Mucosa of rectum (tissue), 2 donors: Measurements from ENCODE around the gene THAP6.
"Not testable (repeated sequence)": the region's sequence is repeated elsewhere in the genome, so short reads cannot be mapped to it uniquely, and the experiment has no call there.

Experiments
- H3K27ac ChIP-seq, 2 donors: one replicate each; pipeline ENCODE4 v1.7.0; 2013; ENCODE audit warnings: inconsistent platforms in 2 of 2, low read depth in 2 of 2, low read length in 2 of 2
- H3K27me3 ChIP-seq, 2 donors: one replicate each; pipeline ENCODE4 v1.7.0; 2013; ENCODE audit warnings: low read length in 2 of 2; ENCODE audit not compliant: control insufficient read depth in 2 of 2, insufficient read depth in 2 of 2
- H3K36me3 ChIP-seq, 2 donors: one replicate each; pipeline ENCODE4 v1.7.0; 2013; ENCODE audit warnings: low read length in 2 of 2; ENCODE audit not compliant: control insufficient read depth in 2 of 2, insufficient read depth in 2 of 2
- H3K4me1 ChIP-seq, 2 donors: one replicate each; pipeline ENCODE4 v1.7.0; 2013; ENCODE audit warnings: low read length in 2 of 2, mild to moderate bottlenecking in 1 of 2; ENCODE audit not compliant: control insufficient read depth in 2 of 2, insufficient read depth in 2 of 2
- H3K4me3 ChIP-seq, 2 donors: one replicate each; pipeline ENCODE4 v1.7.0; 2013; ENCODE audit warnings: low read length in 2 of 2
- H3K9ac ChIP-seq, 2 donors: one replicate each; pipeline ENCODE4 v1.7.0; 2013; ENCODE audit warnings: low read length in 2 of 2, low read depth in 1 of 2, mild to moderate bottlenecking in 1 of 2
- H3K9me3 ChIP-seq, 2 donors: one replicate each; pipeline ENCODE4 v1.7.0; 2013; ENCODE audit warnings: low read length in 2 of 2; ENCODE audit not compliant: control insufficient read depth in 2 of 2
- donor health status: healthy.
- donor health status: Normal muscosa, but diverticular disease.

Gene THAP6

DNA sequence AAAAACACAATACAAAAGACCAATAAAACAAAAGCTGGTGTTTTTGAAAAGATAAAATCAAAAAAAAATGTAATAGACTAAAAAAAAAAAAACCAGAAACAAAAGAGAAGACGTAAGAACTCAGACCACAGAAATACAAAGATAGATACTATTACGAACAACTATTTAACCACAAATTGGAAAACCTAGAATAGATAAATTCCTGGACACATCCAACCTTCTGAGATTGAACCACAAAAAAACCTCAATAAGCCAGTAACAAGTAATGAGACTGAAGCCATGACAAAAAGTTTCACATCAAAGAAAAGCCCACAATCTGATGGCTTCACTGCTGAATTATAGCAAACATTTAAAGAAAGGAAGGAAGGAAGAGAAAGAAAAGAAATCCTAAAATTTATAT, 16.2 kb upstream of the THAP6 start:
- Histone ChIP-seq H3K4me1 (no peaks in the 10 kb centered on the region), H3K4me3 (no peak overlapping the region), H3K9ac (no peak overlapping the region), H3K9me3 (no peaks in the 10 kb centered on the region), H3K36me3 (peaks cover 25 to 31% of the 10 kb centered on the region in 2 donors), H3K27ac (no peak overlapping the region), H3K27me3 (no peaks in the 10 kb centered on the region)

DNA sequence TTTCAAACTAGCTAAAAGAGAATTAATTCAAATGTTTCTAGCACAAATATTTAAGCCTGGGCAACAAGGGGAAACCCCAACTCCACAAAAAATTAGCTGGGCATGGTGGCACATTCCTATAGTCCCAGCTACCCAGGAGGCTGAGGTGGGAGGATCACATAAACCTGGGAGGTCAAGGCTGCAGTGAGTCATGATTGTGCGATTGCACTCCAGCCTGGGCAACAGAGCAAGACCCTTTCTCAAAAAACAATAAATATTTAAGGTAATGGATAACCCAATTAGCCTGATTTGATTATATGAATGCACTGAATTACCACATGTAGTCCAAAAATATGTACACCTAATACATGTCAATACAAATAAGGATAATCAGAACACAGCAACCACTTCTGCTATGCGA, 14.4 kb upstream of the THAP6 start:
- peaks cover 30 to 35% of the 10 kb centered on the region in 2 donors for H3K36me3 ChIP-seq

DNA sequence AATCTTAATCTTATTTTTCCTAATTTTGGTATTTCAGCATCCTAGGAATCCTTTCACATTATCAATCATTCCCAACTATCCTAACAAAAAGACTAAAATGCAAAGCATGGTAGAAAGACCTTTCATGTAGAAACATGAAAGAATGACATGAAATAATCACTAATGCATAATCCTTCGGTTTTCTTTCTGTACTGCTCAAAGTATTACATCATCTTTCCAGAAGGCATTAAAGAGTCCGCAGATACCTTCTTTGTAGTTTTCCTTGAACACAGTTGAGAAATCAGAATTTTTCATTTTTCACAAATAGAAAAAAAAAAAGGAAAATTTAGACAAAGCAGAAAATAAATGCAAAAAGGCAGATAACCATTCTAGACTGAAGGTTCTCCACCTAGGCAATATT, 11.6 kb upstream of the THAP6 start:
- H3K27me3 ChIP-seq: no peaks in the 10 kb centered on the region
- no peak overlapping the region for H3K27ac ChIP-seq
- peaks cover 0 to 2% of the 10 kb centered on the region in 2 donors for H3K4me1 ChIP-seq
- peaks cover 24 to 26% of the 10 kb centered on the region in 2 donors for H3K36me3 ChIP-seq
- no peaks in the 10 kb centered on the region for H3K9me3 ChIP-seq
- H3K9ac ChIP-seq: no peak overlapping the region
- H3K4me3 ChIP-seq: no peak overlapping the region

More for the DNA sequence above, 14.4 kb upstream of the THAP6 start:
- no peaks in the 10 kb centered on the region for H3K27me3 ChIP-seq
- no peak overlapping the region for H3K27ac ChIP-seq
- H3K9me3 ChIP-seq: no peaks in the 10 kb centered on the region
- H3K9ac ChIP-seq: no peak overlapping the region
- no peak overlapping the region for H3K4me3 ChIP-seq
- H3K4me1 ChIP-seq: no peaks in the 10 kb centered on the region

DNA sequence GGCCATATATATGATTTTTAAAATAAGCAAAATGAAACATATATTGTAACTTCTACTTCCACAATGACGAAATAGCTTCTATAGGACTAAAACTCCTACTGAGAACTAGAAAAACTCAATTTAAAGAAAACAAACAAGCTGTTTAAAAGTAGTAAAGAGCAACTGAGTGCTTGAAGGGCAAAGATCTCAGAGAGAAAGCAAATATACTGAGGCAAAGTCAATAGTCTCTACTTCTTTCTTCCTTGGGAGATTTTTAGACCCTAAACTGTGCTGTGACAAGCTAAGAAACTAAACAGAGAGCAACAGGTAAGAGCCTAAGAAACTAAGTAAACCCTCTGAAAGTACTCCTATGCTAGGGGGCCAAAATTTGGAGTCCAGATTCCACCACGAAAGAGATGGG, 8.6 kb upstream of the THAP6 start:
- Histone ChIP-seq H3K4me1 (peaks cover 0 to 2% of the 10 kb centered on the region in 2 donors), H3K27me3 (no peaks in the 10 kb centered on the region), H3K27ac (no peak overlapping the region), H3K36me3 (peaks cover 17% of the 10 kb centered on the region in 2 donors), H3K9me3 (no peaks in the 10 kb centered on the region), H3K4me3 (no peak overlapping the region), H3K9ac (peak overlapping the region in 1 of 2 donors; percentile 43)

DNA sequence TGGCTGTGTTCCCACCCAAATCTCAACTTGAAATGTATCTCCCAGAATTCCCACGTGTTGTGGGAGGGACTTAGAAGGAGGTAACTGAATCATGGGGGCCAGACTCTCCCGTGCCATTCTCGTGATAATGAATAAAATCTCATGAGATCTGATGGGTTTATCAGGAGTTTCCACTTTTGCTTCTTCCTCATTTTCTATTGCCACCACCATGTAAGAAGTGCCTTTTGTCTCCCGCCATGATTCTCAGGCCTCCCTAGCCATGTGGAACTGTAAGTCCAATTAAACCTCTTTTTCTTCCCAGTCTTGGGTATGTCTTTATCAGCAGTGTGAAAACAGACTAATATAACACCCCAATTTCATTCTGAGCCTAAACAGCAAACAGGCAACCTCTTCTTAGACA, 4.7 kb upstream of the THAP6 start:
- H3K27ac ChIP-seq, H3K36me3 ChIP-seq, H3K27me3 ChIP-seq, H3K9ac ChIP-seq, H3K4me3 ChIP-seq, H3K9me3 ChIP-seq: not testable (repeated sequence)
- H3K4me1 ChIP-seq: peaks cover 14 to 24% of the 10 kb centered on the region in 2 donors

DNA sequence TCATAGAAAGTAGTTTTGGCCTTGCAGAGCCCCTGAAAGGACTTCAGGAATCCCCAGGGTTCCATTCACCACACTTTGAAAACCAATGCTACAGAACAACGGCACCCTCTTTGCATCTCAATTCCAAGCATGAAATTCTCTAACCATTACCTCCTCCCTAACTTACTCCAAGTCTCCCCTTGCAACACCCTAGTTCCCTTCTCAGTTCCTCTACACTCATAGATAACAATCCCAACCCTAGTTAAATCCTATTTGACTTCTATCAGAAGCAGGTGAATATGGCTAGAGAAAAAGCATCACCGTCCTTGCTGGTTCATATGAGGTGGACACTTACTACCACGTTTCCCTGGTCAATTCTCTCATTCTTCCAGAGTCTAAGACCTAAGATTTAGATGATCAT, 2.4 kb upstream of the THAP6 start:
- Histone ChIP-seq H3K9ac (no peak overlapping the region), H3K9me3 (no peaks in the 10 kb centered on the region), H3K4me1 (peaks cover 24 to 34% of the 10 kb centered on the region in 2 donors), H3K36me3 (peaks cover 0 to 5% of the 10 kb centered on the region in 2 donors), H3K27ac (peak overlapping the region; percentile 47 to 98), H3K4me3 (peak overlapping the region; percentile 44 to 58), H3K27me3 (no peaks in the 10 kb centered on the region)

DNA sequence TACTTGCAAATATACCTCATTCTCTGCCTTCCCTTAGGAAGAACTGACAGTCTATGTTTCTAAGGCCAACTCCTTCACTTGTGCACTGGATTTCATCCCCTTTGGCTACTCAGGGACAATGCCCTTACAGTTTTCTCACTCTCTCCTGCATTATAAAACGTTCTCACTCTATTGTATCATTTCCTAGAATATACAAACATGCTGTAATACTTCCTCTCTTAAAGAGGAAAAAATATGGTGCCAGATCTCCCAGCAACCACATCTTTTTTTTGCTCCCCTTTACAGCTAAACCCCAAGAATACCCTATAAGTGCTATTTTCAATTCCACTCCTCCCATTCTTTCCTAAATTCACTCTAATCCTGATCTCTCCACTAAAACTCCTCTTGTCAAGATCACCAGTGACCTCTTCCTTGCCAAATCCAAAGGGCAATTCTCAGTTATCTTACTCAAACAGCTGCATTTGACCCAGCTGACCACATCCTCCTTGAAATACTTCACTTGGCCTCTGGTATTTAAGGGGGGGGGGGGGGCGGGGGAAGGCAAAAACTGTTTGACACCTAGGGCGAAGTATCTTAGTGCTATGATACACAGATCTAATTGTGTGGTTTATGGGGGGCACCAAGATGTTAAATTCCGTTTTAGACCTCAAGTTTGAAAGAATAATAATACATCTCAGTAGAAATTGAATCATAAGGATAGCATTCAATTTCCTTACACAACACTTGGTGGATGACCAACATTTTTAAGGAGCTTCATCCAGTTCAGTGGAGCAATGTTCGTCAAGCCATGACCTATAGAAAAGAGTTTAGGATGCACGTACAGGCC, 1.7 kb upstream of the THAP6 start:
- Histone ChIP-seq H3K9me3 (no peaks in the 10 kb centered on the region), H3K27ac (peak overlapping the region; percentile 98 to 100), H3K9ac (peak overlapping the region; percentile 41 to 80), H3K27me3 (no peaks in the 10 kb centered on the region), H3K4me1 (peaks cover 24 to 34% of the 10 kb centered on the region in 2 donors), H3K36me3 (peaks cover under 1 to 5% of the 10 kb centered on the region in 2 donors), H3K4me3 (peak overlapping the region; percentile 90 to 97)

DNA sequence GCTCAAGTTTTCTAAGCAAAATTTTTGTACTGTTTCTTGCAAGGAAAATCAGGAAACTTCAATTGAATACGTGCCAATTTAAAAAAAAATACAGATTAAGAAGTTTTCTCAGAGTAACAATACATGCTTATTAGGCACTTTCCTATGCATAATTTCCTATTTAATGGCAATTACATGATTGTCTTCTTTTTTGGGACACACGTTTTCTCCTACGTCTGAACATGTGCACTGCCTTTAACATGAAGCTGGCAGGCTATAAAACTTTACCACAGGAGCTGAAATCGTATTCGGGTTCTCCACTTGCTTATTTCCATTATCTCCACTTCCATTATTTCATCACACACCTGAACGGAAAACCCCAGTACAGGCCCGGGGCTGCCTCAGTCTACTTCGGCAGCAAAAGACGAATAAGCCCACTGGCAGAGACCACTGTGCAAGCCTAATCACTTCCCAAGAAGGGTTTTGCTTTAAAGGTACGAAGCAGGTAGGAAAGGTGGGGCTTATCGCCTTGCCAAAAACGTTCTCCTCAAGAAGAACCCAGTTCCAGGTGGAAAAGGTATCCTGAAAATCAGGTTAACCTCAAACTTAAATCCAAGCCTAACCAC, 645 bp upstream of the THAP6 start:
- no peaks in the 10 kb centered on the region for H3K27me3 ChIP-seq
- peak overlapping the region; percentile 98 to 100 for H3K27ac ChIP-seq
- H3K4me1 ChIP-seq: peaks cover 24 to 34% of the 10 kb centered on the region in 2 donors
- peaks cover 7 to 8% of the 10 kb centered on the region in 2 donors for H3K36me3 ChIP-seq
- H3K4me3 ChIP-seq: peak overlapping the region; percentile 90 to 97
- peak overlapping the region; percentile 74 to 80 for H3K9ac ChIP-seq
- H3K9me3 ChIP-seq: no peaks in the 10 kb centered on the region

DNA sequence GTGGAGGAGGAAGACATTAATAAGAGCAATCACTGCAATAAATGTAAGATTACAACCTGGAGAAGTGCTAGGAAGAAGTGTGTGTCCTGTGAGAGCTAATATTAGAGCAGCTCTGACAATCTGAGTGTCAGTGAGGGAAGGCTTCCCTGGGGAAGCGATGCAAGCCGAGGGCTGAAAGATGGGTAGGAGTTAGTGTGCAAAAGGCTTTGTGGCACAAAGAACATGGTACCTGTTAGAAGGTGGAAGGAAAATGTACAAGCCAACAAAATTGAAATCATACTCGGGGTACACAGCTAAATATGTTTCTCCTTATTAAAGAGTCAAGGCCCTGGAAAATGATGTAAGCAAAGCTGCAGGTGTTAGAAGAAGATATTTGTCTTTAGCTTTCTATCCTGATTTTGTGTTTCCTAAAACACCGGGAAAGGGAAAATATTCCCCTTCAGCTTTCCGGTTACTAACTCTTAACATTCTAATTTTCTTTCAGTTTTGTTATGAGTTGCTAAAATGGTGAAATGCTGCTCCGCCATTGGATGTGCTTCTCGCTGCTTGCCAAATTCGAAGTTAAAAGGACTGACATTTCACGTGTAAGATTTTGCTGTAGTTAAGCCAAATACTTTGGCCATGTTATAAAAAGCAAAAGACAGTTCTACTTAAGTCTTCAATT, 808 bp downstream of the THAP6 start:
- Histone ChIP-seq H3K9ac (peak overlapping the region; percentile 74 to 80), H3K27ac (peak overlapping the region; percentile 98 to 100), H3K9me3 (no peaks in the 10 kb centered on the region), H3K4me3 (peak overlapping the region; percentile 90 to 97), H3K36me3 (peaks cover 9 to 11% of the 10 kb centered on the region in 2 donors), H3K27me3 (no peaks in the 10 kb centered on the region), H3K4me1 (peaks cover 24 to 34% of the 10 kb centered on the region in 2 donors)

DNA sequence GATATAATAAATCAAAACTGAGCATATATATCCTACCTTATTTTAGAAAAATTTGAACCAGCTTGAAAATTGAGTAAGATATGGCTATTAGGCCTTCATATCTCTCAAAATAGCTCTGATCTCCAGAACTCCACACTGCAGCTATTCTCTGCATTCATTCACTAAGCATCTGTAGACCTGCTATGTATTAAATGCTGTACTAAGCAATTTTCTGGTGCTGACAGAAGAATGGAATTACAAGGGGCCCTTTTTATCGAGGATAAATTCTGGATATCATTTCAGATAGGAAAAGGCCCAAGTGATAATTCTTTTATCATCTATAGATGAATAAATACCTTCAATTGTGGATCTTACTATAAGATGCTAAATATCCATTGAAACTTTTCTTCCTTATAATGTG, 1.9 kb downstream of the THAP6 start:
- no peak overlapping the region for H3K27ac ChIP-seq
- H3K4me1 ChIP-seq: peaks cover 24 to 31% of the 10 kb centered on the region in 2 donors
- H3K9me3 ChIP-seq: no peaks in the 10 kb centered on the region

More for the DNA sequence above, 1.9 kb downstream of the THAP6 start:
- no peaks in the 10 kb centered on the region for H3K27me3 ChIP-seq
- no peak overlapping the region for H3K4me3 ChIP-seq
- no peak overlapping the region for H3K9ac ChIP-seq
- H3K36me3 ChIP-seq: peaks cover 9 to 11% of the 10 kb centered on the region in 2 donors
